LHCN-M2 (cell line): ENCODE measurements around the gene VIPAS39. TPM values are rescaled to one million over a fixed set of nuclear protein-coding genes. Genes with fewer than 3 reads are reported as not detected.

Experiments
- DNase-seq: peaks from one replicate; pipeline ENCODE4 v3.0.0-alpha.2; 2012; ENCODE audit warnings: low read depth
- total RNA-seq: library from RNA; depleted of rRNA; stranded (reverse); fragments of >200 nt; gene quantifications from 2 replicates; pipeline ENCODE4 v1.2.3, GENCODE V29; 2014; rRNA removed

VIPAS39 gene
- total RNA-seq, 1 experiment from 2014 or later = 19.5 TPM

- no peak for DNase-seq
These were observed 51.3 kb downstream of the VIPAS39 start for GRCh38 chr14:77406086-77406485.

- DNase-seq = no peak
These were observed 53.6 kb downstream of the VIPAS39 start for GRCh38 chr14:77403768-77404167.

DNA sequence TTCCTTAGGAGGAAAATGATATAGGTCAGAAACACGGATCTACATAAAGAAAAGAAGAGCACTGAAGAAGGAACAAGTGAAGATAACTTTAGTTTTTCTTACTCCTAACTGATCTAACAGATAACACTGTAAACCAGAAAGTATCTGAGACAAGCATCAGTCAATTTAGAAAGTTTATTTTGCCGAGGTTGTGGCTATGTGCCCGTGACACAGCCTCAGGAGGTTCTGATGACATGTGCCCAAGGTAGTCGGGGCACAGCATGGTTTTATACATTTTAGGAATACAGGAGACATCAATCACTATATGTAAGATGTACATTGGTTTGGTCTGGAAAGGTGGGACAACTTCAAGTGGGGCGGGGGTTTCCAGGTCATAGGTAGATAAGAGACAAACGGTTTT, 57.2 kb downstream of the VIPAS39 start:
- DNase-seq = no peak

DNA sequence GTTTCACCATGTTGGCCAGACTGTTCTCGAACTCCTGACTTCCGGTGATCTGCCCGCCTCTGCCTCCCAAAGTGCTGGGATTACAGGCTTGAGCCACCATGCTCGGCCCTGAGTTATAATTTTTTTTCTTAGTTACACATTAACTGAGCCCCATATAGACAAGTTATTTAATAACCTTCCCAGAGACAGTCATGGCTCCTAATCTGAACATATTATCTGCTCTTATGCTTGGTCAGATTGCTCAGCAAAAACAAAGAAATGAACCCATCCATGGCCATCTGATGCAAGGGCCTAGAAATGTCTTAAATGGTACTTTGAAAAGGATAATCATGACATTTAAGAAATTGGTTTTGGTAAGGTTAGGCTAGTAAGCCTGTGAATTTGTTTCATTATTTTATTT, 67.2 kb downstream of the VIPAS39 start:
- DNase-seq = no peak

DNA sequence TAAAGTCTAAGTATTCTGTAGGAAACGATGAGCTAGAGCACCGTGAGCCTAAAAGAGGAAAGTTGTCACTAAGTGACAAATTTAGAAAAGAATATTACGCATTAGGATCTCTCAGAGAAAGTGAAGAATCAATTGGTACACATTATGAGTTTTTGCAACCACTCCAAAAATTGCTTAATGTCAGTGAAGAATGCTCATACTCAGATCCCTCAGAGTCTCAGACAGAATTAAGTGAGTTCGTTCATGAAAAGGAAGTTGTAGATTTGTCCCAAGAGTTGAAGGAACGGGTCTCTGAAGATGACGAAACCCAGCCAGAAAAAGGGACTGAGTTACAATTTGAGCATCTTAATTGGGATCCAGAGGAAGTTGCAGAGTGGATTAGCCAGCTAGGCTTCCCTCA, 78.7 kb downstream of the VIPAS39 start:
- DNase-seq = no peak

GRCh38 chr14:77377502-77377844, 79.9 kb downstream of the VIPAS39 start:
- peak; percentile 8 for DNase-seq

- DNase-seq = peak; percentile 78
These were observed 80.5 kb downstream of the VIPAS39 start, which contains the start of the genes SAMD15 and TMED8 for GRCh38 chr14:77376771-77377501. Gene SAMD15, plus strand, starts transcription at chr14:77377379. Its CDS starts 40 bp downstream, at chr14:77377419. Gene TMED8, minus strand, starts transcription at chr14:77377094. Its CDS starts 41 bp downstream, at chr14:77377053.

Other genes starting within 250 kb of the VIPAS39 start
- gene NGB, start 186.4 kb downstream of the VIPAS39 start, total RNA-seq = not detected in 2 replicates
- gene POMT2, start 136.7 kb downstream of the VIPAS39 start, total RNA-seq = 12.2 and 15.0 TPM in 2 replicates
- 25.8 and 27.7 TPM in 2 replicates for gene GSTZ1, start 136.6 kb downstream of the VIPAS39 start, total RNA-seq
- gene TMED8, start 80.5 kb downstream of the VIPAS39 start, total RNA-seq = 12.1 and 12.9 TPM in 2 replicates
- gene SAMD15, start 80.2 kb downstream of the VIPAS39 start, total RNA-seq = 1.7 and 5.0 TPM in 2 replicates
- 0.06 TPM in 1 of 2 replicates, not detected in the other for gene NOXRED1, start 34.1 kb downstream of the VIPAS39 start, total RNA-seq
- gene AHSA1, start 492 bp upstream of the VIPAS39 start, total RNA-seq = 132 and 133 TPM in 2 replicates
- 0.23 and 0.90 TPM in 2 replicates for gene ISM2, start 41.2 kb upstream of the VIPAS39 start, total RNA-seq
- gene SPTLC2, start 159.0 kb upstream of the VIPAS39 start, total RNA-seq = 12.5 and 15.6 TPM in 2 replicates